A673 (cell line): Measurements from ENCODE around the gene CACNA2D1. TPM values are rescaled to one million over a fixed set of nuclear protein-coding genes. Genes with fewer than 3 reads are reported as not detected.

Experiments
- BruUV-seq: library from RNA; stranded (reverse); fragments of 400-500 nt; replicated peaks from 2 replicates; lab custom pipeline; 2021; lab: Mats Ljungman, UMichigan
- CTCF ChIA-PET: fragments of 300-600 bp; sonication (Branson Sonifier 250); formaldehyde crosslinking; loops from one replicate; lab custom pipeline; 2022; ENCODE audit warnings: antibody characterized with exemption; lab: Charles Lee
- POLR2A ChIA-PET: fragments of 300-600 bp; sonication (Branson Sonifier 250); formaldehyde crosslinking; loops from one replicate; lab custom pipeline; 2022; ENCODE audit warnings: antibody characterized with exemption; ENCODE audit not compliant: low non-redundant PET; lab: Charles Lee
- DNase-seq: peaks from one replicate; pipeline ENCODE4 v3.0.0-alpha.2; 2015; ENCODE audit warnings: low spot score
- H3K27ac ChIP-seq: fragments of 200-600 bp; sonication (generic); 2 replicates; pipeline ENCODE4 v1.5.1; 2016; ENCODE audit warnings: mixed run types, low read depth, mild to moderate bottlenecking, mixed read lengths, antibody characterized with exemption, low read length; ENCODE audit not compliant: poor library complexity, severe bottlenecking
- H3K27me3 ChIP-seq: fragments of 200-600 bp; sonication (generic); replicated peaks from 2 replicates; pipeline ENCODE4 v1.6.1; 2017; ENCODE audit warnings: mixed run types, low read depth, mild to moderate bottlenecking, mixed read lengths, antibody characterized with exemption, low read length; ENCODE audit not compliant: insufficient read depth, poor library complexity
- H3K36me3 ChIP-seq: fragments of 200-600 bp; sonication (generic); 2 replicates; pipeline ENCODE4 v1.6.1; 2016; ENCODE audit warnings: mixed run types, mild to moderate bottlenecking, mixed read lengths, antibody characterized with exemption, low read length; ENCODE audit not compliant: insufficient read depth, poor library complexity, severe bottlenecking
- H3K4me1 ChIP-seq: fragments of 200-600 bp; sonication (generic); 2 replicates; pipeline ENCODE4 v1.6.1; 2017; ENCODE audit warnings: mixed run types, mild to moderate bottlenecking, mixed read lengths, antibody characterized with exemption, low read length; ENCODE audit not compliant: insufficient read depth, poor library complexity, severe bottlenecking
- H3K4me3 ChIP-seq: fragments of 200-600 bp; sonication (generic); 2 replicates; pipeline ENCODE4 v1.5.1; 2016; ENCODE audit warnings: low read depth, mixed run types, mild to moderate bottlenecking, mixed read lengths, low read length; ENCODE audit not compliant: poor library complexity, severe bottlenecking
- H3K9me3 ChIP-seq: fragments of 200-600 bp; sonication (generic); 2 replicates; pipeline ENCODE4 v1.6.1; 2016; ENCODE audit warnings: mixed run types, low read depth, mild to moderate bottlenecking, mixed read lengths, antibody characterized with exemption, low read length; ENCODE audit not compliant: poor library complexity, severe bottlenecking
- EZH2 ChIP-seq: fragments of 200-600 bp; sonication (generic); IDR thresholded peaks from 2 replicates; pipeline ENCODE4 v1.6.1; 2017; ENCODE audit warnings: borderline replicate concordance, low read depth, mild to moderate bottlenecking, mixed read lengths, antibody characterized with exemption, low read length; ENCODE audit not compliant: poor library complexity, severe bottlenecking
- intact Hi-C: fragments of 100-400 bp; cut with micrococcal nuclease; formaldehyde crosslinking; loops from one replicate; pipeline ENCODE4 v1.10.0; 2022; ENCODE audit not compliant: unreplicated experiment
- total RNA-seq: library from RNA; stranded (reverse); gene quantifications from 2 replicates; pipeline ENCODE4 v1.2.3, GENCODE V29; 2021
- TF ChIP-seq, protein P1 (sequence below): fragments of 300-800, 200-600 bp; sonication (generic); conservative IDR thresholded peaks from 2 replicates; pipeline ENCODE4 v1.5.1; 2017; ENCODE audit warnings: low read depth, mild to moderate bottlenecking, antibody characterized with exemption, low read length, moderate library complexity, mixed read lengths

The CACNA2D1 gene
- total RNA-seq, 1 experiment from 2014 or later, result 49.1 TPM

DNA sequence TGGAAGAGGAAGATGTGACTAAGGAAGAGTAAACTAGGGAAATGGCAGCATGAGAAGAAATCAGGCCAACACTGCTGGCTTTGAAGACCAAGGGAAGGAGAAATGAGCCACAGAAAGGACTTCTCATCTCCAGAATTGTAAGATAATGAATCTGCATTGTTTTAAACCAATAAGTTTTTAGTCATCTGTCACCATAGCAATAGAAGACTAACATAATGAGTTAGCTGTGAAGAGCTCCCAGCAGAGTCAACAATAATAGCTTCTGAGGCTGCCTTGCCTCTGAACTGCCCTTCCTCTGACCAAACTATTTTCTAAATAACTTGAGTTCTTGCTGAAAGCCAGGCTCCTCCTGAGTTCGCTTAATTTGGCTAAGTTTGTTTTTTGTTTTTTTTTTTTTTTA is 103.6 kb downstream of the CACNA2D1 start:
- intact Hi-C loops, result no loop called here
- Histone ChIP-seq H3K4me3 (no peak overlapping the region), H3K27me3 (no peaks in the 10 kb centered on the region), H3K36me3 (no peaks in the 10 kb centered on the region), H3K27ac (no peak overlapping the region), H3K9me3 (no peaks in the 10 kb centered on the region), H3K4me1 (peaks cover 19% of the 10 kb centered on the region)
- ChIA-PET CTCF (no interaction called here), POLR2A (no interaction called here)
- TF ChIP-seq, protein P1, sequence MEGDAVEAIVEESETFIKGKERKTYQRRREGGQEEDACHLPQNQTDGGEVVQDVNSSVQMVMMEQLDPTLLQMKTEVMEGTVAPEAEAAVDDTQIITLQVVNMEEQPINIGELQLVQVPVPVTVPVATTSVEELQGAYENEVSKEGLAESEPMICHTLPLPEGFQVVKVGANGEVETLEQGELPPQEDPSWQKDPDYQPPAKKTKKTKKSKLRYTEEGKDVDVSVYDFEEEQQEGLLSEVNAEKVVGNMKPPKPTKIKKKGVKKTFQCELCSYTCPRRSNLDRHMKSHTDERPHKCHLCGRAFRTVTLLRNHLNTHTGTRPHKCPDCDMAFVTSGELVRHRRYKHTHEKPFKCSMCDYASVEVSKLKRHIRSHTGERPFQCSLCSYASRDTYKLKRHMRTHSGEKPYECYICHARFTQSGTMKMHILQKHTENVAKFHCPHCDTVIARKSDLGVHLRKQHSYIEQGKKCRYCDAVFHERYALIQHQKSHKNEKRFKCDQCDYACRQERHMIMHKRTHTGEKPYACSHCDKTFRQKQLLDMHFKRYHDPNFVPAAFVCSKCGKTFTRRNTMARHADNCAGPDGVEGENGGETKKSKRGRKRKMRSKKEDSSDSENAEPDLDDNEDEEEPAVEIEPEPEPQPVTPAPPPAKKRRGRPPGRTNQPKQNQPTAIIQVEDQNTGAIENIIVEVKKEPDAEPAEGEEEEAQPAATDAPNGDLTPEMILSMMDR, result no peak
- no peak for TF ChIP-seq EZH2
- BruUV-seq, result no TSS peak
- no peak for DNase-seq

GRCh38 chr7:82335927-82336326 is 107.7 kb downstream of the CACNA2D1 start:
- H3K27ac ChIP-seq, result no peak overlapping the region
- no peaks in the 10 kb centered on the region for H3K9me3 ChIP-seq
- peaks cover 28% of the 10 kb centered on the region for H3K4me1 ChIP-seq
- no peaks in the 10 kb centered on the region for H3K36me3 ChIP-seq
- ChIA-PET POLR2A (no interaction called here), CTCF (interaction anchor here (0.6 kb wide), 1 partner anchor 273 kb away, joined by 3 read pairs; no protein-coding TSS in a partner anchor)
- TF ChIP-seq, protein P1, result peak; percentile 30; the same call in 1 of the 2 replicates
- no peak for TF ChIP-seq EZH2
- peak; percentile 76 for DNase-seq
- no TSS peak for BruUV-seq
- no peaks in the 10 kb centered on the region for H3K27me3 ChIP-seq
- no peak overlapping the region for H3K4me3 ChIP-seq
- intact Hi-C loops, result loop anchor here (2.0 kb wide), 1 partner anchor 21 kb away; no protein-coding TSS in a partner anchor

DNA sequence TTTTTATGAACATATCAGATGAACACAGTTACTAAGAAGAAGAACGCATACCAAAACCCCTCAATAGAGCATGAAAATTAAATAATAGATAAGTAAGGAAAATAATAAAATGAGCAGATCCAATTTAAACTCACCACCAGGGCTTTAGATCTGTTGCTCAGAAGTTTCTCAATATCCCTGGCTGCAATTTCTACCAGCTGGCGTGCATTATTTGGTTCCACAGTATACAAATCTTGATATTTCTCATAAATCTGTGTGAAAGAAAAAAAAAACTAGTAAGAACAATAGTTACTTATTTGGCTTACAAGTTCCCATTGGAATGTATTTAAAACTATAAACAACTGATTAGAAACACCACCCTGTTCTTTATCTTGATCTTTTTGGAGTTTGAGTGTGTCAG is 108.6 kb downstream of the CACNA2D1 start:
- Histone ChIP-seq H3K27ac (no peak overlapping the region), H3K4me3 (no peak overlapping the region), H3K4me1 (peaks cover 34% of the 10 kb centered on the region), H3K9me3 (no peaks in the 10 kb centered on the region), H3K27me3 (no peaks in the 10 kb centered on the region), H3K36me3 (no peaks in the 10 kb centered on the region)
- ChIA-PET POLR2A (no interaction called here), CTCF (no interaction called here)
- DNase-seq, result no peak
- intact Hi-C loops, result loop anchor here (2.0 kb wide), 1 partner anchor 20 kb away; no protein-coding TSS in a partner anchor
- no TSS peak for BruUV-seq
- TF ChIP-seq EZH2, result no peak
- TF ChIP-seq, protein P1, result no peak
